Osteoblast (primary cell): Measurements from ENCODE around the gene ZFPM1. TPM values are rescaled to one million over a fixed set of nuclear protein-coding genes. Genes with fewer than 3 reads are reported as not detected.

Source experiments
- DNase-seq: peaks from one replicate; pipeline ENCODE4 v3.0.0; 2011; ENCODE audit warnings: low spot score, mixed read lengths; ENCODE audit not compliant: insufficient read length; ENCODE audit errors: missing footprints
- H2AFZ ChIP-seq: 2 replicates; pipeline ENCODE4 v1.6.0; 2011; ENCODE audit warnings: mild to moderate bottlenecking, low read length
- H3K27ac ChIP-seq: 2 replicates; pipeline ENCODE4 v1.5.1; 2011; ENCODE audit warnings: mild to moderate bottlenecking, low read depth, low read length, moderate library complexity
- H3K27me3 ChIP-seq: 2 replicates; pipeline ENCODE4 v1.6.0; 2012; ENCODE audit warnings: mild to moderate bottlenecking, control low read depth, inconsistent platforms, low read length, moderate library complexity; ENCODE audit not compliant: insufficient read depth
- H3K36me3 ChIP-seq: 2 replicates; pipeline ENCODE4 v1.5.1; 2011; ENCODE audit warnings: mild to moderate bottlenecking, low read length, control low read depth, moderate library complexity; ENCODE audit not compliant: insufficient read depth
- H3K4me1 ChIP-seq: 2 replicates; pipeline ENCODE4 v1.5.1; 2011; ENCODE audit warnings: mild to moderate bottlenecking, low read length, control low read depth, moderate library complexity; ENCODE audit not compliant: insufficient read depth
- H3K4me2 ChIP-seq: 2 replicates; pipeline ENCODE4 v1.6.0; 2011; ENCODE audit warnings: mild to moderate bottlenecking, low read length; ENCODE audit not compliant: insufficient read depth
- H3K4me3 ChIP-seq: fragments of 200-600 bp; sonication (generic); 3 replicates; pipeline ENCODE4 v1.5.1; 2012; ENCODE audit warnings: mild to moderate bottlenecking, low read length, inconsistent platforms; ENCODE audit not compliant: insufficient read depth
- H3K79me2 ChIP-seq: 2 replicates; pipeline ENCODE4 v1.6.0; 2012; ENCODE audit warnings: mild to moderate bottlenecking, low read length, control low read depth, inconsistent platforms; ENCODE audit not compliant: insufficient read depth
- H3K9me3 ChIP-seq: 2 replicates; pipeline ENCODE4 v1.5.1; 2011; ENCODE audit warnings: low read depth, low read length, control low read depth
- H4K20me1 ChIP-seq: 2 replicates; pipeline ENCODE4 v1.6.0; 2012; ENCODE audit warnings: mild to moderate bottlenecking, low read length, control low read depth; ENCODE audit not compliant: insufficient read depth
- CTCF ChIP-seq: IDR thresholded peaks from 2 replicates; pipeline ENCODE4 v1.5.1; 2011; ENCODE audit warnings: mild to moderate bottlenecking, low read depth, low read length, moderate library complexity; ENCODE audit errors: extremely low read depth
- total RNA-seq: library from RNA; depleted of rRNA; stranded (reverse); fragments of >200 nt; gene quantifications from 2 replicates; pipeline ENCODE4 v1.2.3, GENCODE V29; 2012

Gene ZFPM1
- total RNA-seq, 1 donor: 2.2 TPM

- Histone ChIP-seq H3K27ac (no peak overlapping the region), H3K79me2 (no peaks in the 10 kb centered on the region), H3K27me3 (peaks cover 6% of the 10 kb centered on the region), H3K36me3 (no peaks in the 10 kb centered on the region), H3K4me1 (peaks cover 9% of the 10 kb centered on the region), H4K20me1 (peaks cover 37% of the 10 kb centered on the region), H3K4me2 (no peak overlapping the region), H2AFZ (no peak overlapping the region), H3K9me3 (no peaks in the 10 kb centered on the region), H3K4me3 (no peak overlapping the region)
- DNase-seq: no peak
- no peak for TF ChIP-seq CTCF
These were observed 5.7 kb downstream of the ZFPM1 start for GRCh38 chr16:88458773-88459235.

GRCh38 chr16:88459366-88460073 lies 6.4 kb downstream of the ZFPM1 start:
- H2AFZ ChIP-seq: no peak overlapping the region
- H3K4me1 ChIP-seq: peaks cover 8% of the 10 kb centered on the region
- H3K4me2 ChIP-seq: no peak overlapping the region
- peaks cover 37% of the 10 kb centered on the region for H4K20me1 ChIP-seq
- H3K4me3 ChIP-seq: no peak overlapping the region
- no peaks in the 10 kb centered on the region for H3K36me3 ChIP-seq
- peaks cover under 1% of the 10 kb centered on the region for H3K27me3 ChIP-seq
- no peaks in the 10 kb centered on the region for H3K79me2 ChIP-seq
- no peak for DNase-seq
- no peaks in the 10 kb centered on the region for H3K9me3 ChIP-seq
- no peak overlapping the region for H3K27ac ChIP-seq
- TF ChIP-seq CTCF: no peak

GRCh38 chr16:88460496-88461330 lies 7.6 kb downstream of the ZFPM1 start:
- DNase-seq: no peak
- Histone ChIP-seq H3K9me3 (no peaks in the 10 kb centered on the region), H3K4me2 (no peak overlapping the region), H2AFZ (no peak overlapping the region), H4K20me1 (peaks cover 43% of the 10 kb centered on the region), H3K27ac (no peak overlapping the region), H3K27me3 (no peaks in the 10 kb centered on the region), H3K79me2 (no peaks in the 10 kb centered on the region), H3K4me3 (no peak overlapping the region), H3K36me3 (no peaks in the 10 kb centered on the region), H3K4me1 (peaks cover 4% of the 10 kb centered on the region)
- no peak for TF ChIP-seq CTCF
